Panc1 (cell line): ENCODE data around the gene BEGAIN. TPM values are rescaled to one million over a fixed set of nuclear protein-coding genes. Genes with fewer than 3 reads are reported as not detected.

Experiments
- ATAC-seq: fragments of 200-7000 bp; cut with Tn5 transposase; 2 replicates; pipeline ENCODE4 v1.9.1; 2020; ENCODE audit warnings: mild to moderate bottlenecking, moderate library complexity
- BruUV-seq: library from RNA; stranded (reverse); fragments of 400-500 nt; replicated peaks from 2 replicates; lab custom pipeline; 2021; lab: Mats Ljungman, UMichigan
- CTCF ChIA-PET: fragments of 300-600 bp; sonication (Branson Sonifier 250); formaldehyde crosslinking; loops from one replicate; lab custom pipeline; 2022; ENCODE audit warnings: antibody characterized with exemption; lab: Charles Lee
- POLR2A ChIA-PET: fragments of 300-600 bp; sonication (Branson Sonifier 250); formaldehyde crosslinking; loops from one replicate; lab custom pipeline; 2022; ENCODE audit warnings: antibody characterized with exemption; lab: Charles Lee
- DNase-seq: peaks from one replicate; pipeline ENCODE4 v3.0.0-alpha.2; 2010; ENCODE audit warnings: low read depth, low spot score
- H3K27ac ChIP-seq: 2 replicates; pipeline ENCODE4 v1.5.1; 2011; ENCODE audit warnings: mild to moderate bottlenecking, low read length, inconsistent platforms
- H3K27me3 ChIP-seq: fragments of 200-500 bp; sonication (Bioruptor generic); 2 replicates; pipeline ENCODE4 v1.6.0; 2014; ENCODE audit warnings: low read length, inconsistent platforms; ENCODE audit not compliant: control insufficient read depth, insufficient read depth
- H3K36me3 ChIP-seq: fragments of 200-500 bp; sonication (Bioruptor generic); 2 replicates; pipeline ENCODE4 v1.5.1; 2014; ENCODE audit warnings: inconsistent platforms, mild to moderate bottlenecking, low read length, moderate library complexity; ENCODE audit not compliant: control insufficient read depth, insufficient read depth
- H3K4me1 ChIP-seq: 2 replicates; pipeline ENCODE4 v1.5.1; 2011; ENCODE audit warnings: inconsistent platforms, mild to moderate bottlenecking, low read length, moderate library complexity; ENCODE audit not compliant: control insufficient read depth, insufficient read depth
- H3K4me3 ChIP-seq, 2 experiments: 2 replicates each; pipeline ENCODE4 v1.5.1; 2011 to 2012; ENCODE audit warnings: low read depth in 2 of 2, low read length in 2 of 2, mild to moderate bottlenecking in 2 of 2, inconsistent platforms in 1 of 2, moderate library complexity in 1 of 2
- H3K9me3 ChIP-seq: fragments of 200-500 bp; sonication (Bioruptor generic); 2 replicates; pipeline ENCODE4 v1.5.1; 2014; ENCODE audit warnings: low read depth, mild to moderate bottlenecking, inconsistent platforms, low read length, moderate library complexity; ENCODE audit not compliant: control insufficient read depth, insufficient read depth
- POLR2AphosphoS5 ChIP-seq: IDR thresholded peaks from 2 replicates; pipeline ENCODE4 v1.6.1; 2012; ENCODE audit warnings: mild to moderate bottlenecking, low read depth, low read length, moderate library complexity
- SIN3A ChIP-seq: IDR thresholded peaks from 2 replicates; pipeline ENCODE4 v1.6.1; 2012; ENCODE audit warnings: low read depth, mild to moderate bottlenecking, low read length, moderate library complexity, borderline replicate concordance; ENCODE audit not compliant: insufficient read depth
- TCF7L2 ChIP-seq: IDR thresholded peaks from 2 replicates; pipeline ENCODE4 v1.6.1; 2011; ENCODE audit warnings: mild to moderate bottlenecking, low read depth, low read length, inconsistent platforms
- in situ Hi-C: cut with HindIII; loops from 2 replicates; pipeline ENCODE4 v1.10.0; 2016; ENCODE audit warnings: low sequenced_read_pairs, low pct_unique_long_range_greater_than_20kb
- intact Hi-C: fragments of 100-400 bp; cut with micrococcal nuclease; formaldehyde crosslinking; loops from one replicate; pipeline ENCODE4 v1.10.0; 2022; ENCODE audit not compliant: unreplicated experiment
- total RNA-seq: library from RNA; stranded (reverse); gene quantifications from one replicate; pipeline ENCODE4 v1.2.1, GENCODE V29; 2021; ENCODE audit not compliant: unreplicated experiment
- TF ChIP-seq, protein P1 (sequence below): fragments of 450-650 bp; IDR thresholded peaks from 2 replicates; pipeline ENCODE4 v1.5.1; 2017; ENCODE audit warnings: mild to moderate bottlenecking
- TF ChIP-seq, protein P2 (sequence below), 2 experiments: IDR thresholded peaks; 2 replicates each; pipeline ENCODE4 v1.6.1; 2011 to 2012; ENCODE audit warnings: low read depth in 2 of 2, control low read depth in 1 of 2, low read length in 1 of 2, mild to moderate bottlenecking in 1 of 2, moderate library complexity in 1 of 2; ENCODE audit not compliant: insufficient read depth in 1 of 2

Gene BEGAIN
- total RNA-seq, 1 experiment from 2014 or later = 26.5 TPM

DNA sequence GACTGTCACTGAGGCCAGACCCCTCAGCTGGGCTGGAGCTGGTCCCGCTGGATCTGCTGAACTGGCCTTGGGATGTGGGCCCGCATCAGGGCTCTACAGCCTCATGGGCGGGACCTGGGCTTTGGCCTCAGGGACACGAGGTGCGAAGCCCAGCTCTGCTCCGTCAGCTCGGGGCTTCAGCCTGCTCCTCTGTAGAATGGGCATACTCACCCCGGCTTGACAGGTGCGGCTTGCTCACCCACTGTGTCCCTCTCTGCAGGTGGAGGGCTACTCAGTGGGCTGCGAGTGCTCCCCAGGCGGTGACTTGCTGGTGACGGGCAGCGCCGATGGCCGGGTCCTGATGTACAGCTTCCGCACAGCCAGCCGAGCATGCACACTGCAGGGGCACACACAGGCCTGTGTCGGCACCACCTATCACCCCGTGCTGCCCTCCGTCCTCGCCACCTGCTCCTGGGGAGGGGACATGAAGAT, 57.6 kb downstream of the BEGAIN start:
- ATAC-seq (no peak), DNase-seq (no peak)
- POLR2A ChIA-PET = no interaction called here
- no peak for TF ChIP-seq TCF7L2
- TF ChIP-seq, protein P1, sequence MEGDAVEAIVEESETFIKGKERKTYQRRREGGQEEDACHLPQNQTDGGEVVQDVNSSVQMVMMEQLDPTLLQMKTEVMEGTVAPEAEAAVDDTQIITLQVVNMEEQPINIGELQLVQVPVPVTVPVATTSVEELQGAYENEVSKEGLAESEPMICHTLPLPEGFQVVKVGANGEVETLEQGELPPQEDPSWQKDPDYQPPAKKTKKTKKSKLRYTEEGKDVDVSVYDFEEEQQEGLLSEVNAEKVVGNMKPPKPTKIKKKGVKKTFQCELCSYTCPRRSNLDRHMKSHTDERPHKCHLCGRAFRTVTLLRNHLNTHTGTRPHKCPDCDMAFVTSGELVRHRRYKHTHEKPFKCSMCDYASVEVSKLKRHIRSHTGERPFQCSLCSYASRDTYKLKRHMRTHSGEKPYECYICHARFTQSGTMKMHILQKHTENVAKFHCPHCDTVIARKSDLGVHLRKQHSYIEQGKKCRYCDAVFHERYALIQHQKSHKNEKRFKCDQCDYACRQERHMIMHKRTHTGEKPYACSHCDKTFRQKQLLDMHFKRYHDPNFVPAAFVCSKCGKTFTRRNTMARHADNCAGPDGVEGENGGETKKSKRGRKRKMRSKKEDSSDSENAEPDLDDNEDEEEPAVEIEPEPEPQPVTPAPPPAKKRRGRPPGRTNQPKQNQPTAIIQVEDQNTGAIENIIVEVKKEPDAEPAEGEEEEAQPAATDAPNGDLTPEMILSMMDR = no peak
- no peak for TF ChIP-seq POLR2AphosphoS5
- in situ Hi-C loops (no loop called here), intact Hi-C loops (loop anchor here (10.0 kb wide), 1 partner anchor 85 kb away; no protein-coding TSS in a partner anchor)
- peaks cover 17% of the 10 kb centered on the region for H3K4me1 ChIP-seq
- no peak overlapping the region for H3K4me3 ChIP-seq
- H3K36me3 ChIP-seq = no peaks in the 10 kb centered on the region
- no peaks in the 10 kb centered on the region for H3K27me3 ChIP-seq
- CTCF ChIA-PET = no interaction called here
- no TSS peak for BruUV-seq
- no peak overlapping the region for H3K27ac ChIP-seq
- no peaks in the 10 kb centered on the region for H3K9me3 ChIP-seq

DNA sequence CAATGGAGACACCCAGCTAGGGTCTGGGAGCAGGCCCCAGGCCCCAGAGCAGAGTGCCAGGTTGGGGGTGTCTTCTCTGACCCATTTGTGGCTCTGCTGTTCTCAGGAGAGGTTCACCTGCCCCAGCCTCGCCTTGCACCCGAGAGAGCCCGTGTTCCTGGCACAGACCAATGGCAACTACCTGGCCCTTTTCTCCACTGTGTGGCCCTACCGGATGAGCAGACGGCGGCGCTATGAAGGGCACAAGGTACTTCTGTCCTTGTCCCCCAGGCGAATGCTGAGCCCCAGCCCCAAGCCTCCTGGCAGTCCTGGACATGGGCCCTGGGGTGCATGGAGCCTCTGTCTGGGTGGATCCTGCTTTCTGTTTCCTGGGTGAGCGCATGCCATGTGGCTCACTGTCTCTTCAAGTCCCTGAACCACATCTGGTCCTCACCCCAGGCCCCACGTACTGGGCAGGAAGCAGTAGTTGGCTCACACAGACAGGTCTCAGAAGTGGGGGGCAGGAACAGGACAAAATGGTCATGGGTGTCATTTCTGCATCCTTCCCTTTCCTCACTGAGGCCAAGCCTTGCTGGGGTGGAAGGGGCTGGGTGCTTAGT, 58.2 kb downstream of the BEGAIN start:
- H3K27ac ChIP-seq = no peak overlapping the region
- POLR2A ChIA-PET = no interaction called here
- no TSS peak for BruUV-seq
- ATAC-seq = no peak
- H3K27me3 ChIP-seq = no peaks in the 10 kb centered on the region
- peaks cover 12% of the 10 kb centered on the region for H3K4me1 ChIP-seq
- no peaks in the 10 kb centered on the region for H3K9me3 ChIP-seq
- CTCF ChIA-PET = no interaction called here
- DNase-seq = no peak
- in situ Hi-C loops (no loop called here), intact Hi-C loops (loop anchor here (10.0 kb wide), 1 partner anchor 84 kb away; no protein-coding TSS in a partner anchor)
- no peak overlapping the region for H3K4me3 ChIP-seq
- H3K36me3 ChIP-seq = no peaks in the 10 kb centered on the region
- no peak for TF ChIP-seq TCF7L2
- TF ChIP-seq SIN3A = no peak
- TF ChIP-seq, protein P2, sequence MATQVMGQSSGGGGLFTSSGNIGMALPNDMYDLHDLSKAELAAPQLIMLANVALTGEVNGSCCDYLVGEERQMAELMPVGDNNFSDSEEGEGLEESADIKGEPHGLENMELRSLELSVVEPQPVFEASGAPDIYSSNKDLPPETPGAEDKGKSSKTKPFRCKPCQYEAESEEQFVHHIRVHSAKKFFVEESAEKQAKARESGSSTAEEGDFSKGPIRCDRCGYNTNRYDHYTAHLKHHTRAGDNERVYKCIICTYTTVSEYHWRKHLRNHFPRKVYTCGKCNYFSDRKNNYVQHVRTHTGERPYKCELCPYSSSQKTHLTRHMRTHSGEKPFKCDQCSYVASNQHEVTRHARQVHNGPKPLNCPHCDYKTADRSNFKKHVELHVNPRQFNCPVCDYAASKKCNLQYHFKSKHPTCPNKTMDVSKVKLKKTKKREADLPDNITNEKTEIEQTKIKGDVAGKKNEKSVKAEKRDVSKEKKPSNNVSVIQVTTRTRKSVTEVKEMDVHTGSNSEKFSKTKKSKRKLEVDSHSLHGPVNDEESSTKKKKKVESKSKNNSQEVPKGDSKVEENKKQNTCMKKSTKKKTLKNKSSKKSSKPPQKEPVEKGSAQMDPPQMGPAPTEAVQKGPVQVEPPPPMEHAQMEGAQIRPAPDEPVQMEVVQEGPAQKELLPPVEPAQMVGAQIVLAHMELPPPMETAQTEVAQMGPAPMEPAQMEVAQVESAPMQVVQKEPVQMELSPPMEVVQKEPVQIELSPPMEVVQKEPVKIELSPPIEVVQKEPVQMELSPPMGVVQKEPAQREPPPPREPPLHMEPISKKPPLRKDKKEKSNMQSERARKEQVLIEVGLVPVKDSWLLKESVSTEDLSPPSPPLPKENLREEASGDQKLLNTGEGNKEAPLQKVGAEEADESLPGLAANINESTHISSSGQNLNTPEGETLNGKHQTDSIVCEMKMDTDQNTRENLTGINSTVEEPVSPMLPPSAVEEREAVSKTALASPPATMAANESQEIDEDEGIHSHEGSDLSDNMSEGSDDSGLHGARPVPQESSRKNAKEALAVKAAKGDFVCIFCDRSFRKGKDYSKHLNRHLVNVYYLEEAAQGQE (IDR thresholded peaks at IDR 0.05; ENCODE audit: insufficient read depth in 1 of 2, low read depth in 2 of 2, low read length in 1 of 2) = no peak
- no peak for TF ChIP-seq POLR2AphosphoS5
- TF ChIP-seq, protein P1 = no peak
